Measurements from ENCODE around the gene TCF21.
"Not testable (repeated sequence)": the region's sequence is repeated elsewhere in the genome, so short reads cannot be mapped to it uniquely, and the experiment has no call there.

The TCF21 gene

DNA sequence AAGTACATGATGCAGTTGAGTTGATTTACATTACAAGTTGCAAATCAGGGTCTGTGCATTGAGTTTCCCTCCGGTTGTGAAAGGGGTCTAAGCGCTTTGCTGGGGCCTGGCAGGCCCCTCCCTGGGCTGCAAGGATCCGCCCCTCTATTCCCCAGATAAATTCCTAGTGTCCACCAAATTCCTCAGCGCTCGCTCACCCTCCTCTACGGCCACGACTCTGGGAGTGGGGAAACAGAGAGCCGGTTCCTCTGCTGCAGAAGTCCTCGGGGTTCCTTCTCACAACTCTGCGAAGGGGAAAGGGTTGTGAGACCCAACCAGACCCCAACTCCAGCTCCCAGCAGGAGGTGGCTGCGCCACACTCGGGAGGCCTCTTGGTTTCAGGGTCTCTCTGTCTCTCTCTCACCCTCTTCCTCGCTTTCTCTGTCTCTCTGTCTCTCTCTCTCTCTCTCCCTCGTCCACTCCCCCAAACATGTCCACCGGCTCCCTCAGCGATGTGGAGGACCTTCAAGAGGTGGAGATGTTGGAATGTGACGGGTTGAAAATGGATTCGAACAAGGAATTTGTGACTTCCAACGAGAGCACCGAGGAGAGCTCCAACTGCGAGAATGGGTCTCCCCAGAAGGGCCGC, at the start of gene TCF21:
Gene TCF21, plus strand, starts transcription at position 185 of the 628 bp plus-strand sequence. Its CDS starts 285 bp downstream, at position 470.
- Mint-ChIP-seq H3K4me3 (peak within 1 kb of the TSS; percentile 72 to 78), H3K9me3 (peaks cover 0 to 4% of the 10 kb centered on the region in 2 donors)

DNA sequence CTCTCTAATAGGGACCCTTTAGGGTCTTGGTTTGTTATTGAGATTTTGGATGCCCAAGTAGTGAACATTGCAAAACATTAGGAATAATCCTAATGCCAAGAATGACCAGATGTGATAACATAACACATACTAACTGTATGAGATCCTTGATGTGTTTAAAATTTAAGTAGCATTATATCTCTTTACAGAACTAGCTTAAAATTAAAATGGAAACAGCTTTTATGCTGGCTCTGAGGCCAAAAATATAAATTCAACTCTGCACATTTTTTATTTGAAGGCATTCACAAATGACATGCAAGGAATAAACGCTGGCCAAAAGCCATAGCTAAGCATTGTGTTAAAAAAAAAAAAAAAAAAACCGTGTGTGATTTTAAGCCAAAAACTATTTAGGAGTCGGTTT, 47.7 kb upstream of the TCF21 start:
- Mint-ChIP-seq H3K4me1 (peaks cover 6 to 9% of the 10 kb centered on the region in 2 donors), H3K27ac (no peak overlapping the region), H3K36me3 (no peaks in the 10 kb centered on the region), H3K9me3 (no peaks in the 10 kb centered on the region), H3K27me3 (peaks cover 17 to 33% of the 10 kb centered on the region in 2 donors), H3K4me3 (no peak overlapping the region)
- DNase-seq (no peak), ATAC-seq (replicated peaks) (no peak)

More for the DNA sequence above, at the start of gene TCF21:
- Mint-ChIP-seq H3K4me1 (peaks cover 20 to 50% of the 10 kb centered on the region in 2 donors), H3K27me3 (peaks cover 57 to 79% of the 10 kb centered on the region in 2 donors), H3K27ac (peak within 1 kb of the TSS; percentile 70), H3K36me3 (no peaks in the 10 kb centered on the region)
- DNase-seq (no peak), ATAC-seq (replicated peaks) (no peak)

DNA sequence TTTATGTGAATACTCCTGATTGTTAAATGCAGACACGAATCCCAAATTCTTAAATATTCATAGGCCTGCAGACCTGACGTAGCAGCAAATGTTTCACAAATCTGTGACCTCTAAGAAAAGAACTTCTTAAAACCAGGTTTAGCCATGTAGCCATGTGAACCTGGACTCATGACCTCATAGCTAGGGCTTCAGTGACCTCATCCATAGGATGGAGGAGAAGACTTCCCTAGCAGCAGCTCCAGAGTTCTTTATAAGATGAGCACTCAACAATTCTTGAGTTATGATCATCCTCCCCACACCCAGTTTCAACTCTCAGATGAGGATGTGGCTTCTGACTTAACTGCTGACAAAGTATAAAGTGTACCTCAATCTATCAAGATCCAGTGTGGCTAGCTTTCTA, 45.8 kb upstream of the TCF21 start:
- Mint-ChIP-seq H3K4me3 (no peak overlapping the region), H3K27me3 (peaks cover 11 to 28% of the 10 kb centered on the region in 2 donors), H3K27ac (no peak overlapping the region), H3K36me3 (no peaks in the 10 kb centered on the region), H3K4me1 (peaks cover 2% of the 10 kb centered on the region in 2 donors), H3K9me3 (peaks cover 0 to 3% of the 10 kb centered on the region in 2 donors)
- no peak for DNase-seq
- no peak for ATAC-seq (replicated peaks)

- Mint-ChIP-seq H3K27me3 (peaks cover 0 to 15% of the 10 kb centered on the region in 2 donors), H3K4me1 (no peaks in the 10 kb centered on the region), H3K27ac (no peak overlapping the region), H3K9me3 (peaks cover 0 to 3% of the 10 kb centered on the region in 2 donors), H3K4me3 (no peak overlapping the region), H3K36me3 (no peaks in the 10 kb centered on the region)
- DNase-seq (no peak), ATAC-seq (replicated peaks) (no peak)
Measured at GRCh38 chr6:133844709-133845108, 44.2 kb upstream of the TCF21 start.

GRCh38 chr6:133854041-133854363, 34.9 kb upstream of the TCF21 start:
- DNase-seq = no peak
- peaks cover 7 to 8% of the 10 kb centered on the region in 2 donors for H3K4me1 Mint-ChIP-seq
- H3K4me3 Mint-ChIP-seq = no peak overlapping the region
- H3K27me3 Mint-ChIP-seq = peaks cover 38 to 51% of the 10 kb centered on the region in 2 donors
- no peak overlapping the region for H3K27ac Mint-ChIP-seq
- no peaks in the 10 kb centered on the region for H3K36me3 Mint-ChIP-seq
- ATAC-seq (replicated peaks) = no peak
- peaks cover 6% of the 10 kb centered on the region in 2 donors for H3K9me3 Mint-ChIP-seq

GRCh38 chr6:133854364-133855275, 34.3 kb upstream of the TCF21 start:
- peak overlapping the region; percentile 26 for H3K27ac Mint-ChIP-seq
- H3K36me3 Mint-ChIP-seq = peaks cover 0 to 2% of the 10 kb centered on the region in 2 donors
- peak; percentile 5 for DNase-seq
- H3K4me1 Mint-ChIP-seq = peaks cover 7 to 8% of the 10 kb centered on the region in 2 donors
- ATAC-seq (replicated peaks) = no peak
- H3K4me3 Mint-ChIP-seq = no peak overlapping the region
- H3K9me3 Mint-ChIP-seq = peaks cover 9 to 11% of the 10 kb centered on the region in 2 donors
- peaks cover 42 to 56% of the 10 kb centered on the region in 2 donors for H3K27me3 Mint-ChIP-seq

DNA sequence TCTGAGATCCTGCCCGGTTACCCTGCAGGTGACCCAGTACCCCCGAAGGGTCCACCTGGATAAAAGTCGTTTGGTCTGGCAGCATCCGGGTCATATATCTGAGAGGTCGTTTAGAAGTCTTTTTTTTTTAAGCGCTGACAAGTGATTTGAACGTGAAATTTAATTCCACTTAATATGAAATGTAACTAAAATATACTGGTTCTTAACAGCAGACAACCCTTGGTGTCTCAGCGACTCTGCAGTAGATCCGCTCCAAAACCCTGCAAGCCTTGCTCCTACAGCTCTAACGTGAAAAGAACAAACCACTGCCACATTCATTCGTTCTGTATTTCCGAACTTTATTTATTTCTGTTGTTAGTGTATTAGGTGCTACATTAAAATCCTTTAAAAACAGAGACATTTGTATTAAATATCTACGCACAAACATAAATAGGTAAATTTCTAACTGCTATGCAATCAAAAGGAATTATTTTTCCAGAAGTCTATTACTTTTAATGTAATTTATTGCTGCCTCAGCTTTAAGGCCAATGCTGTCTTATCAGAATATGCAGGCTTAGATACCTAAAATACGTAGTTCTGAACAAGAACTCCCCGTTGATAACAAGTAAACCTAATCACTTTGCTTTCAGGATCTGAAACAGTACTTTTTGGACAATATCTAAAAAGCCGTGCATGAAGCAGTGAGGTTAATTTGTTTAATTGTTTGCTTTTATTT, 33.5 kb upstream of the TCF21 start:
- Mint-ChIP-seq H3K36me3 (peaks cover 0 to 2% of the 10 kb centered on the region in 2 donors), H3K4me3 (no peak overlapping the region), H3K4me1 (peaks cover 7 to 8% of the 10 kb centered on the region in 2 donors), H3K27me3 (peaks cover 46 to 60% of the 10 kb centered on the region in 2 donors), H3K27ac (no peak overlapping the region), H3K9me3 (peaks cover 9 to 16% of the 10 kb centered on the region in 2 donors)
- no peak for DNase-seq
- no peak for ATAC-seq (replicated peaks)

- H3K9me3 Mint-ChIP-seq = peaks cover 9 to 17% of the 10 kb centered on the region in 2 donors
- ATAC-seq (replicated peaks) (no peak), DNase-seq (no peak)
- H3K36me3 Mint-ChIP-seq = peaks cover 0 to 2% of the 10 kb centered on the region in 2 donors
- H3K4me1 Mint-ChIP-seq = peaks cover 7 to 8% of the 10 kb centered on the region in 2 donors
- no peak overlapping the region for H3K4me3 Mint-ChIP-seq
- peaks cover 46 to 58% of the 10 kb centered on the region in 2 donors for H3K27me3 Mint-ChIP-seq
- no peak overlapping the region for H3K27ac Mint-ChIP-seq
Measured at GRCh38 chr6:133855991-133856370, 32.9 kb upstream of the TCF21 start.

- Mint-ChIP-seq H3K4me3 (no peak overlapping the region), H3K27ac (no peak overlapping the region), H3K36me3 (peaks cover 0 to 2% of the 10 kb centered on the region in 2 donors), H3K4me1 (peaks cover 7 to 8% of the 10 kb centered on the region in 2 donors), H3K9me3 (peaks cover 7 to 13% of the 10 kb centered on the region in 2 donors), H3K27me3 (peaks cover 47 to 58% of the 10 kb centered on the region in 2 donors)
- DNase-seq = no peak
- no peak for ATAC-seq (replicated peaks)
Measured at GRCh38 chr6:133856911-133857310, 32.0 kb upstream of the TCF21 start.

- Mint-ChIP-seq H3K27ac (no peak overlapping the region), H3K9me3 (peaks cover 14 to 20% of the 10 kb centered on the region in 2 donors), H3K36me3 (peaks cover under 1 to 8% of the 10 kb centered on the region in 2 donors), H3K4me1 (peaks cover 7 to 8% of the 10 kb centered on the region in 2 donors), H3K4me3 (no peak overlapping the region), H3K27me3 (peaks cover 52 to 58% of the 10 kb centered on the region in 2 donors)
- ATAC-seq (replicated peaks) (no peak), DNase-seq (no peak)
Measured at GRCh38 chr6:133857696-133858095, 31.2 kb upstream of the TCF21 start.

DNA sequence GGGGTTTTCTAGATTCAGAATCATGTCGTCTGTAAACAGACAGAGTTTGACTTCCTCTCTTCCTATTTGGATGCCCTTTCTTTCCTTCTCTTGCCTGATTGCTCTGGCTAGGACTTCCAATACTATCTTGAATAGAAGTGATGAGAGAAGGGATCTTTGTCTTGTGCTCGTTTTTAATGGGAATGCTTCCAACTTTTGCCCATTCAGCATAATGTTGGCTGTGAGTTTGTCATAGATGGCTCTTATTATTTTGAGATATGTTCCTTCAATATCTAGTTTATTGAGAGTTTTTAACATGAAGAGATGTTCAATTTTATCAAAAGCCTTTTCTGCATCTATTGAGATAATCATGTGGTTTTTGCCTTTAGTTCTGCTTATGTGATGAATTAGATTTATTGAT, 27.6 kb upstream of the TCF21 start:
- not testable (repeated sequence) for H3K36me3 Mint-ChIP-seq; ATAC-seq (replicated peaks); H3K4me3 Mint-ChIP-seq; H3K27ac Mint-ChIP-seq; DNase-seq; H3K4me1 Mint-ChIP-seq
- Mint-ChIP-seq H3K9me3 (peaks cover 34 to 37% of the 10 kb centered on the region in 2 donors), H3K27me3 (peaks cover 53% of the 10 kb centered on the region in 2 donors)

GRCh38 chr6:133863228-133863627, 25.7 kb upstream of the TCF21 start:
- Mint-ChIP-seq H3K27ac (no peak overlapping the region), H3K4me1 (no peaks in the 10 kb centered on the region), H3K9me3 (peaks cover 34 to 37% of the 10 kb centered on the region in 2 donors), H3K4me3 (no peak overlapping the region), H3K36me3 (peaks cover 6 to 10% of the 10 kb centered on the region in 2 donors), H3K27me3 (peaks cover 57 to 59% of the 10 kb centered on the region in 2 donors)
- ATAC-seq (replicated peaks) (no peak), DNase-seq (no peak)

DNA sequence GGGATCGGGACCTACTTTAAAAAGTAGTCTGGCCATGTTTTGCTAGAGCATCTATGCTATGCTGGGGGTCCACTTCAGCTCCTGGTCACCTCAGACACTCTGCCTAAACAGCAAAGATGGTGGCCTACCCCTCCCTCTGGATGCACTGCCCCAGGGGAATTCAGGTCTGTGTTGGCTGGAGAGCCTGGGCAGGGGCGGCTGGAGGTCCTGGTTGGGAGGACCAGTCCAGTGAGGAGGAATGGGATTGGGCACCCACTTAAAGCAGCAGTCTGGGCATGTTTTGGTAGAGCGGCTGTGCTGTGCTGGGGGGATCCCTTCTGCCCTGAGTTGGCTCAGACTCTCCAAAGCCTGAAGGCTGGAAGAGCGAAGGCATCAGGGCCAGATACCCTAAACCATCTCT, 23.2 kb upstream of the TCF21 start:
- Mint-ChIP-seq H3K27ac (no peak overlapping the region), H3K9me3 (peaks cover 29 to 30% of the 10 kb centered on the region in 2 donors), H3K27me3 (peaks cover 51 to 52% of the 10 kb centered on the region in 2 donors), H3K4me3 (no peak overlapping the region), H3K36me3 (peaks cover 6 to 8% of the 10 kb centered on the region in 2 donors), H3K4me1 (no peaks in the 10 kb centered on the region)
- no peak for ATAC-seq (replicated peaks)
- no peak for DNase-seq

GRCh38 chr6:133871131-133871530, 17.8 kb upstream of the TCF21 start:
- Mint-ChIP-seq H3K27me3 (peaks cover 31 to 42% of the 10 kb centered on the region in 2 donors), H3K4me1 (no peaks in the 10 kb centered on the region), H3K36me3 (no peaks in the 10 kb centered on the region), H3K4me3 (no peak overlapping the region), H3K9me3 (peaks cover 0 to 3% of the 10 kb centered on the region in 2 donors), H3K27ac (no peak overlapping the region)
- no peak for ATAC-seq (replicated peaks)
- no peak for DNase-seq
